GM20000 (cell line): ENCODE measurements around the gene TFDP2.
"Not testable (repeated sequence)": the region's sequence is repeated elsewhere in the genome, so short reads cannot be mapped to it uniquely, and the experiment has no call there.

Experiments
- DNase-seq: peaks from one replicate; pipeline ENCODE4 v3.0.0; 2012; ENCODE audit warnings: low spot score
- CTCF ChIP-seq: IDR thresholded peaks from 2 replicates; pipeline ENCODE4 v1.5.1; 2012; ENCODE audit warnings: mild to moderate bottlenecking, control low read depth; ENCODE audit errors: extremely low read depth, missing control alignments

The TFDP2 gene

GRCh38 chr3:142104763-142105162, 44.6 kb downstream of the TFDP2 start:
- TF ChIP-seq CTCF = no peak
- DNase-seq = no peak

GRCh38 chr3:142098964-142099363, 50.4 kb downstream of the TFDP2 start:
- DNase-seq = no peak
- no peak for TF ChIP-seq CTCF

- no peak for DNase-seq
- TF ChIP-seq CTCF = no peak
Measured at GRCh38 chr3:142097099-142097843, 52.1 kb downstream of the TFDP2 start.

GRCh38 chr3:142095841-142096240, 53.5 kb downstream of the TFDP2 start:
- TF ChIP-seq CTCF = no peak
- no peak for DNase-seq

- DNase-seq = not testable (repeated sequence)
Measured at GRCh38 chr3:142088925-142089324, 60.4 kb downstream of the TFDP2 start.

- no peak for TF ChIP-seq CTCF
- no peak for DNase-seq
Measured at GRCh38 chr3:142088522-142088921, 60.8 kb downstream of the TFDP2 start.

- DNase-seq = no peak
- TF ChIP-seq CTCF = no peak
Measured at GRCh38 chr3:142087676-142088075, 61.7 kb downstream of the TFDP2 start.

- no peak for DNase-seq
- no peak for TF ChIP-seq CTCF
Measured at GRCh38 chr3:142086581-142087090, 62.7 kb downstream of the TFDP2 start.
